Measurements from ENCODE around the gene MS4A2. TPM values are rescaled to one million over a fixed set of nuclear protein-coding genes. Genes with fewer than 3 reads are reported as not detected.

MS4A2 gene
- total RNA-seq, 1 experiment from 2014 or later: not detected

- no peak for DNase-seq
- H3K27me3 ChIP-seq (ENCODE audit: insufficient read depth, low read depth): no peaks in the 10 kb centered on the region
- no peak overlapping the region for H3K27ac ChIP-seq
- H3K9me3 ChIP-seq (ENCODE audit: insufficient read depth, low read depth): no peaks in the 10 kb centered on the region
- H3K36me3 ChIP-seq (ENCODE audit: low read depth): no peaks in the 10 kb centered on the region
- no peak overlapping the region for H3K4me2 ChIP-seq
- no TSS peak for BruUV-seq (replicated peaks)
- no peaks in the 10 kb centered on the region for H3K79me2 ChIP-seq (ENCODE audit: low read depth)
- no peak overlapping the region for H2AFZ ChIP-seq
- TF ChIP-seq EZH2 (IDR thresholded peaks at IDR 0.05; ENCODE audit: low read depth): no peak
- TF ChIP-seq CTCF (conservative IDR thresholded peaks at IDR 0.05): no peak
- ChIA-PET POLR2A (ENCODE audit: unreplicated experiment) (no interaction called here), CTCF (no interaction called here)
- no peaks in the 10 kb centered on the region for H3F3A ChIP-seq (ENCODE audit: insufficient read depth, low read depth)
- intact Hi-C loops (cut with micrococcal nuclease; ENCODE audit: unreplicated experiment): no loop called here
- no peaks in the 10 kb centered on the region for H3K9me2 ChIP-seq (ENCODE audit: insufficient read depth)
- H3K4me3 ChIP-seq: no peak overlapping the region
- H4K20me1 ChIP-seq (ENCODE audit: insufficient read depth): no peaks in the 10 kb centered on the region
- H3K4me1 ChIP-seq (replicated peaks; ENCODE audit: insufficient read depth): no peaks in the 10 kb centered on the region; the same call in 1 of the 2 replicates
Measured at GRCh38 chr11:60131912-60132311, 43.4 kb downstream of the MS4A2 start.

GRCh38 chr11:60133917-60134316 lies 45.5 kb downstream of the MS4A2 start:
- H3F3A ChIP-seq (ENCODE audit: insufficient read depth, low read depth): no peaks in the 10 kb centered on the region
- no peaks in the 10 kb centered on the region for H3K9me2 ChIP-seq (ENCODE audit: insufficient read depth)
- no peak for DNase-seq
- no TSS peak for BruUV-seq (replicated peaks)
- H3K9me3 ChIP-seq (ENCODE audit: insufficient read depth, low read depth): no peaks in the 10 kb centered on the region
- H3K27me3 ChIP-seq (ENCODE audit: insufficient read depth, low read depth): no peaks in the 10 kb centered on the region
- CTCF ChIA-PET: no interaction called here
- H3K4me3 ChIP-seq: no peak overlapping the region
- H3K79me2 ChIP-seq (ENCODE audit: low read depth): no peaks in the 10 kb centered on the region
- H4K20me1 ChIP-seq (ENCODE audit: insufficient read depth): no peaks in the 10 kb centered on the region
- POLR2A ChIA-PET (ENCODE audit: unreplicated experiment): no interaction called here
- no peaks in the 10 kb centered on the region for H3K36me3 ChIP-seq (ENCODE audit: low read depth)
- intact Hi-C loops (cut with micrococcal nuclease; ENCODE audit: unreplicated experiment): no loop called here
- H2AFZ ChIP-seq: no peak overlapping the region
- no peaks in the 10 kb centered on the region for H3K4me1 ChIP-seq (replicated peaks; ENCODE audit: insufficient read depth)
- no peak overlapping the region for H3K4me2 ChIP-seq
- TF ChIP-seq EZH2 (IDR thresholded peaks at IDR 0.05; ENCODE audit: low read depth) (no peak), CTCF (conservative IDR thresholded peaks at IDR 0.05) (no peak)
- no peak overlapping the region for H3K27ac ChIP-seq

GRCh38 chr11:60143768-60144167 lies 55.3 kb downstream of the MS4A2 start:
- Histone ChIP-seq H4K20me1 (ENCODE audit: insufficient read depth) (no peaks in the 10 kb centered on the region), H3F3A (ENCODE audit: insufficient read depth, low read depth) (no peaks in the 10 kb centered on the region), H3K4me2 (no peak overlapping the region), H3K4me3 (no peak overlapping the region), H3K9me3 (ENCODE audit: insufficient read depth, low read depth) (no peaks in the 10 kb centered on the region), H3K36me3 (ENCODE audit: low read depth) (no peaks in the 10 kb centered on the region), H2AFZ (no peak overlapping the region), H3K27me3 (ENCODE audit: insufficient read depth, low read depth) (no peaks in the 10 kb centered on the region), H3K9me2 (ENCODE audit: insufficient read depth) (no peaks in the 10 kb centered on the region), H3K27ac (no peak overlapping the region), H3K79me2 (ENCODE audit: low read depth) (no peaks in the 10 kb centered on the region), H3K4me1 (replicated peaks; ENCODE audit: insufficient read depth) (no peaks in the 10 kb centered on the region)
- BruUV-seq (replicated peaks): no TSS peak
- ChIA-PET POLR2A (ENCODE audit: unreplicated experiment) (no interaction called here), CTCF (no interaction called here)
- intact Hi-C loops (cut with micrococcal nuclease; ENCODE audit: unreplicated experiment): no loop called here
- TF ChIP-seq CTCF (conservative IDR thresholded peaks at IDR 0.05) (no peak), EZH2 (IDR thresholded peaks at IDR 0.05; ENCODE audit: low read depth) (no peak)
- DNase-seq: no peak
